A549 (cell line): ENCODE results near the gene GALR3.

Experiments used
- CEBPB ChIP-seq, 2 experiments: fragments of >200 bp in 1 of 2; sonication (Bioruptor Twin) in 1 of 2; formaldehyde crosslinking in 1 of 2; IDR thresholded peaks; 2 replicates each; pipeline ENCODE4 v1.6.1; 2012 to 2016
- CTCF ChIP-seq: fragments of >200 bp; sonication (Bioruptor Twin); formaldehyde crosslinking; IDR thresholded peaks from 3 replicates; pipeline ENCODE4 v1.5.1; 2016
- HOXA7 ChIP-seq: fragments of 250-450 bp; sonication (Bioruptor Pico); IDR thresholded peaks from 2 replicates; pipeline ENCODE4 v1.5.0; 2020; ENCODE audit warnings: mild to moderate bottlenecking, moderate library complexity
- POLR2A ChIP-seq: IDR thresholded peaks from 2 replicates; pipeline ENCODE4 v1.6.1; 2012; ENCODE audit warnings: mild to moderate bottlenecking, low read length

- TF ChIP-seq CTCF: no peak
- no peak for TF ChIP-seq CEBPB (IDR thresholded peaks at IDR 0.05)
- TF ChIP-seq POLR2A: no peak
- TF ChIP-seq HOXA7 (CRISPR knock-in tag): no peak
These were observed 13.4 kb upstream of the GALR3 start for GRCh38 chr22:37809672-37810333.
